ENCODE results near the gene CLSTN2. TPM values are rescaled to one million over a fixed set of nuclear protein-coding genes. Genes with fewer than 3 reads are reported as not detected.

The CLSTN2 gene
- total and polyA plus RNA-seq, 5 experiments from 2014 or later = not detected

- H3K4me3 Mint-ChIP-seq = no peak overlapping the region
- POLR2A ChIA-PET = no interaction called here
- no peaks in the 10 kb centered on the region for H3K36me3 Mint-ChIP-seq
- no peak for ATAC-seq
- H3K9me3 Mint-ChIP-seq = peaks cover 0 to 2% (median 0%) of the 10 kb centered on the region in 9 donors
- H3K27ac Mint-ChIP-seq = no peak overlapping the region
- DNase-seq = no peak
- no peaks in the 10 kb centered on the region for H3K4me1 Mint-ChIP-seq
- peaks cover 0 to 26% (median 11%) of the 10 kb centered on the region in 5 donors for H3K27me3 Mint-ChIP-seq
Observed at GRCh38 chr3:140180603-140181002, 245.6 kb downstream of the CLSTN2 start.

- H3K27me3 Mint-ChIP-seq = peaks cover 0 to 26% (median 13%) of the 10 kb centered on the region in 5 donors
- H3K9me3 Mint-ChIP-seq = peaks cover 0 to 2% (median 0%) of the 10 kb centered on the region in 9 donors
- H3K4me3 Mint-ChIP-seq = no peak overlapping the region
- no peaks in the 10 kb centered on the region for H3K4me1 Mint-ChIP-seq
- no peak for ATAC-seq
- H3K36me3 Mint-ChIP-seq = no peaks in the 10 kb centered on the region
- no peak for DNase-seq
- no peak overlapping the region for H3K27ac Mint-ChIP-seq
- POLR2A ChIA-PET = no interaction called here
Observed at GRCh38 chr3:140185375-140185774, 250.4 kb downstream of the CLSTN2 start.

- Mint-ChIP-seq H3K4me1 (no peaks in the 10 kb centered on the region), H3K36me3 (no peaks in the 10 kb centered on the region), H3K9me3 (peaks cover 0 to 2% (median 0%) of the 10 kb centered on the region in 9 donors), H3K27me3 (peaks cover 0 to 25% (median 13%) of the 10 kb centered on the region in 5 donors), H3K4me3 (no peak overlapping the region), H3K27ac (no peak overlapping the region)
- POLR2A ChIA-PET = no interaction called here
- DNase-seq (no peak), ATAC-seq (no peak)
Observed at GRCh38 chr3:140186421-140186920, 251.5 kb downstream of the CLSTN2 start.

GRCh38 chr3:140187028-140187427 is 252.0 kb downstream of the CLSTN2 start:
- POLR2A ChIA-PET = no interaction called here

GRCh38 chr3:140187656-140188221 is 252.8 kb downstream of the CLSTN2 start:
- peaks cover 0 to 13% (median 3%) of the 10 kb centered on the region in 9 donors for H3K9me3 Mint-ChIP-seq
- DNase-seq = no peak
- H3K27ac Mint-ChIP-seq = no peak overlapping the region
- peaks cover 0 to 12% (median 7%) of the 10 kb centered on the region in 5 donors for H3K27me3 Mint-ChIP-seq
- ATAC-seq = no peak
- H3K4me3 Mint-ChIP-seq = no peak overlapping the region
- no peaks in the 10 kb centered on the region for H3K4me1 Mint-ChIP-seq
- POLR2A ChIA-PET = no interaction called here
- no peaks in the 10 kb centered on the region for H3K36me3 Mint-ChIP-seq

More at GRCh38 chr3:140187028-140187427, 252.0 kb downstream of the CLSTN2 start:
- ATAC-seq (no peak), DNase-seq (no peak)
- H3K9me3 Mint-ChIP-seq = peaks cover 0 to 6% (median 0%) of the 10 kb centered on the region in 9 donors
- H3K27ac Mint-ChIP-seq = no peak overlapping the region
- no peak overlapping the region for H3K4me3 Mint-ChIP-seq
- H3K27me3 Mint-ChIP-seq = peaks cover 0 to 19% (median 11%) of the 10 kb centered on the region in 5 donors
- no peaks in the 10 kb centered on the region for H3K36me3 Mint-ChIP-seq
- no peaks in the 10 kb centered on the region for H3K4me1 Mint-ChIP-seq

- ATAC-seq (no peak), DNase-seq (no peak)
- H3K4me1 Mint-ChIP-seq = no peaks in the 10 kb centered on the region
- peaks cover 0 to 1% (median 0%) of the 10 kb centered on the region in 3 donors for H3K36me3 Mint-ChIP-seq
- no peak overlapping the region for H3K27ac Mint-ChIP-seq
- POLR2A ChIA-PET = no interaction called here
- H3K9me3 Mint-ChIP-seq = peaks cover 0 to 19% (median 6%) of the 10 kb centered on the region in 9 donors
- peaks cover 0 to 11% (median 6%) of the 10 kb centered on the region in 5 donors for H3K27me3 Mint-ChIP-seq
- no peak overlapping the region for H3K4me3 Mint-ChIP-seq
Observed at GRCh38 chr3:140188285-140188684, 253.3 kb downstream of the CLSTN2 start.

- Mint-ChIP-seq H3K27ac (no peak overlapping the region), H3K4me3 (no peak overlapping the region), H3K4me1 (no peaks in the 10 kb centered on the region), H3K9me3 (peaks cover 0 to 28% (median 14%) of the 10 kb centered on the region in 9 donors), H3K36me3 (peaks cover 0 to 9% (median 0%) of the 10 kb centered on the region in 3 donors), H3K27me3 (peaks cover 0 to 12% (median 4%) of the 10 kb centered on the region in 5 donors)
- DNase-seq (no peak), ATAC-seq (no peak)
- POLR2A ChIA-PET = no interaction called here
Observed at GRCh38 chr3:140189267-140189666, 254.3 kb downstream of the CLSTN2 start.

GRCh38 chr3:140189976-140190375 is 255.0 kb downstream of the CLSTN2 start:
- Mint-ChIP-seq H3K9me3 (peaks cover 0 to 28% (median 17%) of the 10 kb centered on the region in 9 donors), H3K27me3 (peaks cover 0 to 12% (median 4%) of the 10 kb centered on the region in 5 donors), H3K36me3 (peaks cover 0 to 14% (median 0%) of the 10 kb centered on the region in 3 donors), H3K27ac (no peak overlapping the region), H3K4me1 (no peaks in the 10 kb centered on the region), H3K4me3 (no peak overlapping the region)
- DNase-seq (no peak), ATAC-seq (no peak)
- POLR2A ChIA-PET = no interaction called here

GRCh38 chr3:140196970-140197369 is 262.0 kb downstream of the CLSTN2 start:
- Mint-ChIP-seq H3K4me3 (no peak overlapping the region), H3K4me1 (peaks cover 0 to 3% (median 0%) of the 10 kb centered on the region in 4 donors), H3K27ac (no peak overlapping the region), H3K27me3 (peaks cover 1 to 30% (median 13%) of the 10 kb centered on the region in 5 donors), H3K36me3 (peaks cover 0 to 14% (median 0%) of the 10 kb centered on the region in 3 donors), H3K9me3 (peaks cover 0 to 26% (median 17%) of the 10 kb centered on the region in 9 donors)
- DNase-seq (no peak), ATAC-seq (no peak)
- POLR2A ChIA-PET = no interaction called here

GRCh38 chr3:140198242-140198641 is 263.3 kb downstream of the CLSTN2 start:
- DNase-seq (no peak), ATAC-seq (no peak)
- Mint-ChIP-seq H3K27me3 (peaks cover 1 to 39% (median 13%) of the 10 kb centered on the region in 5 donors), H3K9me3 (peaks cover 0 to 15% (median 11%) of the 10 kb centered on the region in 9 donors), H3K4me1 (peaks cover 0 to 3% (median 0%) of the 10 kb centered on the region in 4 donors), H3K27ac (no peak overlapping the region), H3K4me3 (no peak overlapping the region), H3K36me3 (peaks cover 0 to 13% (median 0%) of the 10 kb centered on the region in 3 donors)
- POLR2A ChIA-PET = no interaction called here

- H3K36me3 Mint-ChIP-seq = peaks cover 0 to 5% (median 0%) of the 10 kb centered on the region in 3 donors
- DNase-seq = no peak
- peaks cover 1 to 32% (median 11%) of the 10 kb centered on the region in 5 donors for H3K27me3 Mint-ChIP-seq
- H3K9me3 Mint-ChIP-seq = peaks cover 0 to 9% (median 3%) of the 10 kb centered on the region in 9 donors
- peaks cover 0 to 3% (median 0%) of the 10 kb centered on the region in 4 donors for H3K4me1 Mint-ChIP-seq
- H3K27ac Mint-ChIP-seq = no peak overlapping the region
- ATAC-seq = no peak
- POLR2A ChIA-PET = no interaction called here
- H3K4me3 Mint-ChIP-seq = no peak overlapping the region
Observed at GRCh38 chr3:140199008-140199407, 264.0 kb downstream of the CLSTN2 start.

GRCh38 chr3:140199743-140200142 is 264.8 kb downstream of the CLSTN2 start:
- POLR2A ChIA-PET = no interaction called here

GRCh38 chr3:140203510-140203909 is 268.5 kb downstream of the CLSTN2 start:
- peaks cover 0 to 3% (median 0%) of the 10 kb centered on the region in 4 donors for H3K4me1 Mint-ChIP-seq
- peaks cover 0 to 27% (median 7%) of the 10 kb centered on the region in 5 donors for H3K27me3 Mint-ChIP-seq
- peaks cover 0 to 2% (median 0%) of the 10 kb centered on the region in 9 donors for H3K9me3 Mint-ChIP-seq
- DNase-seq (no peak), ATAC-seq (no peak)
- H3K4me3 Mint-ChIP-seq = no peak overlapping the region
- no peaks in the 10 kb centered on the region for H3K36me3 Mint-ChIP-seq
- POLR2A ChIA-PET = no interaction called here
- no peak overlapping the region for H3K27ac Mint-ChIP-seq

More at GRCh38 chr3:140199743-140200142, 264.8 kb downstream of the CLSTN2 start:
- ATAC-seq (no peak), DNase-seq (no peak)
- Mint-ChIP-seq H3K9me3 (peaks cover 0 to 5% (median 0%) of the 10 kb centered on the region in 9 donors), H3K4me1 (peaks cover 0 to 3% (median 0%) of the 10 kb centered on the region in 4 donors), H3K36me3 (no peaks in the 10 kb centered on the region), H3K27ac (no peak overlapping the region), H3K4me3 (no peak overlapping the region), H3K27me3 (peaks cover 0 to 32% (median 14%) of the 10 kb centered on the region in 5 donors)
